Common myeloid progenitor, CD34-positive (primary cell): ENCODE measurements around the gene NPVF. TPM values are rescaled to one million over a fixed set of nuclear protein-coding genes. Genes with fewer than 3 reads are reported as not detected.
A peak's percentile ranks its signal among the peaks of the same experiment; 100 is the strongest.

Source experiments
- CTCF ChIA-PET: fragments of 350-600 bp; sonication (Branson Sonifier 250); formaldehyde crosslinking; loops from one replicate; lab custom pipeline; 2021; ENCODE audit warnings: antibody characterized with exemption; lab: Charles Lee
- POLR2A ChIA-PET: fragments of 350-600 bp; sonication (Branson Sonifier 250); formaldehyde crosslinking; loops from one replicate; lab custom pipeline; 2021; ENCODE audit warnings: antibody characterized with exemption; lab: Charles Lee
- DNase-seq, 3 donors: peaks; one replicate each; pipeline versions ENCODE4 v3.0.0 to v3.0.0-alpha.2; 2013
- H3K27ac ChIP-seq, 2 experiments: 1 replicate in 1 of 2; 2 replicates in 1 of 2; pipeline ENCODE4 v1.7.0; 2013; ENCODE audit warnings: inconsistent platforms in 2 of 2, low read length in 2 of 2, mild to moderate bottlenecking in 2 of 2, low read depth in 1 of 2, moderate library complexity in 1 of 2; ENCODE audit not compliant: severe bottlenecking in 2 of 2, insufficient read depth in 1 of 2, poor library complexity in 1 of 2
- H3K27me3 ChIP-seq, 5 experiments: replicated peaks in 2 of 5; 1 replicate in 3 of 5; 2 replicates in 2 of 5; pipeline versions ENCODE4 v1.6.1 to v1.7.0; 2013; ENCODE audit warnings: low read length in 4 of 5, mild to moderate bottlenecking in 2 of 5, moderate library complexity in 2 of 5, inconsistent platforms in 1 of 5; ENCODE audit not compliant: insufficient read depth in 5 of 5, control insufficient read depth in 4 of 5
- H3K36me3 ChIP-seq, 4 experiments: 1 replicate in 2 of 4; 2 replicates in 2 of 4; pipeline versions ENCODE4 v1.6.1 to v1.7.0; 2013; ENCODE audit warnings: low read length in 3 of 4, control low read depth in 1 of 4, mild to moderate bottlenecking in 1 of 4; ENCODE audit not compliant: control insufficient read depth in 4 of 4, insufficient read depth in 4 of 4
- H3K4me1 ChIP-seq, 4 experiments: 1 replicate in 3 of 4; 2 replicates in 1 of 4; pipeline versions ENCODE4 v1.6.1 to v1.7.1; 2013; ENCODE audit warnings: low read length in 3 of 4, mild to moderate bottlenecking in 3 of 4, control low read depth in 1 of 4, inconsistent platforms in 1 of 4, moderate library complexity in 1 of 4; ENCODE audit not compliant: control insufficient read depth in 4 of 4, insufficient read depth in 4 of 4; ENCODE audit errors: control extremely low read depth in 1 of 4
- H3K4me3 ChIP-seq, 7 experiments: 1 replicate in 4 of 7; 2 replicates in 3 of 7; pipeline versions ENCODE4 v1.5.1 to v1.7.0; 2013; ENCODE audit warnings: mild to moderate bottlenecking in 7 of 7, low read length in 6 of 7, moderate library complexity in 6 of 7, inconsistent platforms in 2 of 7, low read depth in 2 of 7, control low read depth in 1 of 7; ENCODE audit not compliant: insufficient read depth in 4 of 7, control insufficient read depth in 1 of 7; ENCODE audit errors: extremely low read depth in 1 of 7
- H3K9me3 ChIP-seq, 5 experiments: 1 replicate in 4 of 5; 2 replicates in 1 of 5; pipeline versions ENCODE4 v1.6.1 to v1.7.1; 2013; ENCODE audit warnings: low read length in 4 of 5, mild to moderate bottlenecking in 2 of 5, inconsistent platforms in 1 of 5, low read depth in 1 of 5, moderate library complexity in 1 of 5; ENCODE audit not compliant: control insufficient read depth in 4 of 5, insufficient read depth in 2 of 5; ENCODE audit errors: control extremely low read depth in 1 of 5
- WGBS: methylation state at CpG from one replicate; pipeline ENCODE4 v1.1.5; 2013; ENCODE audit not compliant: insufficient coverage; 5-methylcytosine and 5-hydroxymethylcytosine counted together
- polyA plus RNA-seq: library from polyadenylated mRNA; unstranded; fragments of 120-200 nt; gene quantifications from one replicate; pipeline ENCODE4 v1.2.1, GENCODE V29; 2013

The NPVF gene
- polyA plus RNA-seq = not detected

GRCh38 chr7:25228386-25228785, at the start of gene NPVF:
TSS of gene NPVF (minus strand) at chr7:25228486. CDS start at chr7:25228439, 47 bp downstream.
- POLR2A ChIA-PET = no interaction called here
- H3K27me3 ChIP-seq = peaks cover 0 to 5% (median 0%) of the 10 kb centered on the region in 5 experiments
- no peak within 1 kb of the TSS for H3K27ac ChIP-seq
- no peaks in the 10 kb centered on the region for H3K36me3 ChIP-seq
- H3K4me3 ChIP-seq = no peak within 1 kb of the TSS
- H3K4me1 ChIP-seq = no peaks in the 10 kb centered on the region
- CTCF ChIA-PET = no interaction called here
- no CpG with 5 or more reads among the region's 1 CpG for WGBS
- no peak for DNase-seq
- peaks cover 0 to 4% (median 0%) of the 10 kb centered on the region in 5 experiments for H3K9me3 ChIP-seq

- Histone ChIP-seq H3K27me3 (peaks cover 0 to 7% (median 2%) of the 10 kb centered on the region in 5 experiments), H3K4me3 (no peak overlapping the region), H3K9me3 (no peaks in the 10 kb centered on the region), H3K36me3 (no peaks in the 10 kb centered on the region), H3K4me1 (no peaks in the 10 kb centered on the region), H3K27ac (no peak overlapping the region)
- ChIA-PET CTCF (interaction anchor here (1.2 kb wide), 1 partner anchor 11 kb away, joined by 3 read pairs; no protein-coding TSS in a partner anchor), POLR2A (no interaction called here)
- peak in 1 of 3 donors; percentile 4 for DNase-seq
- 91% methylated on average over 3 of the region's 3 CpGs for WGBS
Observed at GRCh38 chr7:25272265-25272664, 44.0 kb upstream of the NPVF start.

- Histone ChIP-seq H3K4me3 (no peak overlapping the region), H3K27ac (no peak overlapping the region), H3K9me3 (no peaks in the 10 kb centered on the region), H3K4me1 (peaks cover 6 to 10% (median 10%) of the 10 kb centered on the region in 4 experiments), H3K36me3 (no peaks in the 10 kb centered on the region), H3K27me3 (peaks cover 0 to 14% (median 8%) of the 10 kb centered on the region in 5 experiments)
- CTCF ChIA-PET = interaction anchor here (0.6 to 9.6 kb wide), 2 partner anchors 125 to 325 kb away, joined by 3 to 141 read pairs; no protein-coding TSS in a partner anchor
- WGBS = 93% methylated on average over 5 of the region's 5 CpGs
- DNase-seq = no peak
- POLR2A ChIA-PET = no interaction called here
Observed at GRCh38 chr7:25263337-25263736, 35.1 kb upstream of the NPVF start.

- Histone ChIP-seq H3K27me3 (peaks cover 0 to 14% (median 6%) of the 10 kb centered on the region in 5 experiments), H3K27ac (no peak overlapping the region), H3K4me1 (peaks cover 6 to 10% (median 10%) of the 10 kb centered on the region in 4 experiments), H3K4me3 (no peak overlapping the region), H3K9me3 (no peaks in the 10 kb centered on the region), H3K36me3 (no peaks in the 10 kb centered on the region)
- WGBS = 53% methylated on average over 3 of the region's 4 CpGs
- ChIA-PET CTCF (interaction anchor here (2.3 to 9.6 kb wide), 2 partner anchors 126 to 592 kb away, joined by 7 to 141 read pairs; no protein-coding TSS in a partner anchor), POLR2A (no interaction called here)
- no peak for DNase-seq
Observed at GRCh38 chr7:25262586-25262985, 34.3 kb upstream of the NPVF start.

- H3K27ac ChIP-seq = no peak overlapping the region
- ChIA-PET POLR2A (no interaction called here), CTCF (interaction anchor here (0.7 to 9.6 kb wide), 6 partner anchors 10 to 593 kb away, joined by 3 to 141 read pairs (median 5); no protein-coding TSS in a partner anchor)
Observed at GRCh38 chr7:25261545-25262140, 33.4 kb upstream of the NPVF start.

GRCh38 chr7:25260862-25261494, 32.7 kb upstream of the NPVF start:
- peaks cover 6 to 10% (median 10%) of the 10 kb centered on the region in 4 experiments for H3K4me1 ChIP-seq
- POLR2A ChIA-PET = interaction anchor here (0.6 kb wide), 1 partner anchor 308 kb away, joined by 3 read pairs; no protein-coding TSS in a partner anchor
- H3K27ac ChIP-seq = no peak overlapping the region
- H3K36me3 ChIP-seq = no peaks in the 10 kb centered on the region
- CTCF ChIA-PET = interaction anchor here (0.7 to 9.6 kb wide), 7 partner anchors 11 to 594 kb away, joined by 3 to 141 read pairs (median 7); no protein-coding TSS in a partner anchor
- H3K27me3 ChIP-seq = peaks cover 0 to 12% (median 6%) of the 10 kb centered on the region in 5 experiments
- DNase-seq = peak; percentile 50 to 78 (median 73)
- 17% methylated on average over 1 of the region's 5 CpGs for WGBS
- no peaks in the 10 kb centered on the region for H3K9me3 ChIP-seq
- peak overlapping the region in 1 of 7 experiments; percentile 1 for H3K4me3 ChIP-seq

More at GRCh38 chr7:25261545-25262140, 33.4 kb upstream of the NPVF start:
- Histone ChIP-seq H3K36me3 (no peaks in the 10 kb centered on the region), H3K27me3 (peaks cover 0 to 12% (median 6%) of the 10 kb centered on the region in 5 experiments), H3K9me3 (no peaks in the 10 kb centered on the region), H3K4me1 (peaks cover 6 to 10% (median 10%) of the 10 kb centered on the region in 4 experiments), H3K4me3 (no peak overlapping the region)
- WGBS = 59% methylated on average over 4 of the region's 4 CpGs
- no peak for DNase-seq
